Caco-2 (cell line): Measurements from ENCODE around the gene CREB1. TPM values are rescaled to one million over a fixed set of nuclear protein-coding genes. Genes with fewer than 3 reads are reported as not detected.

Experiments
- BruUV-seq: library from RNA; stranded (reverse); fragments of 400-500 nt; replicated peaks from 2 replicates; lab custom pipeline; 2021; lab: Mats Ljungman, UMichigan
- CTCF ChIA-PET: fragments of 300-600 bp; sonication (Branson Sonifier 250); formaldehyde crosslinking; loops from one replicate; lab custom pipeline; 2022; ENCODE audit warnings: antibody characterized with exemption; lab: Charles Lee
- POLR2A ChIA-PET: fragments of 300-600 bp; sonication (Branson Sonifier 250); formaldehyde crosslinking; loops from one replicate; lab custom pipeline; 2022; ENCODE audit warnings: antibody characterized with exemption; lab: Charles Lee
- DNase-seq, 2 experiments: peaks; one replicate each; pipeline versions ENCODE4 v3.0.0 to v3.0.0-alpha.2; 2020 to 2022
- H3K27me3 ChIP-seq: replicated peaks from 2 replicates; pipeline ENCODE4 v1.6.0; 2011; ENCODE audit warnings: low read length; ENCODE audit not compliant: control insufficient read depth, insufficient read depth
- H3K36me3 ChIP-seq: 2 replicates; pipeline ENCODE4 v1.5.1; 2011; ENCODE audit warnings: low read length; ENCODE audit not compliant: control insufficient read depth, insufficient read depth
- H3K4me1 ChIP-seq: fragments of 250-450 bp; sonication (Bioruptor Pico); 2 replicates; pipeline ENCODE4 v1.5.1; 2020; ENCODE audit warnings: mild to moderate bottlenecking
- H3K4me3 ChIP-seq: 2 replicates; pipeline ENCODE4 v1.5.1; 2011; ENCODE audit warnings: low read depth, mild to moderate bottlenecking, control low read depth, low read length
- H3K9me3 ChIP-seq: fragments of 250-450 bp; sonication (Bioruptor Pico); 2 replicates; pipeline ENCODE4 v1.5.1; 2020; ENCODE audit warnings: mild to moderate bottlenecking, moderate library complexity
- H3K27ac Mint-ChIP-seq: one replicate; pipeline ENCODE4 v1.8.0; 2022; ENCODE audit warnings: mixed read lengths; ENCODE audit not compliant: unreplicated experiment
- H3K27me3 Mint-ChIP-seq: one replicate; pipeline ENCODE4 v1.8.0; 2022; ENCODE audit warnings: mixed read lengths; ENCODE audit not compliant: insufficient read depth, unreplicated experiment
- H3K36me3 Mint-ChIP-seq: one replicate; pipeline ENCODE4 v1.8.0; 2022; ENCODE audit warnings: mild to moderate bottlenecking, mixed read lengths; ENCODE audit not compliant: insufficient read depth, unreplicated experiment
- H3K4me1 Mint-ChIP-seq: one replicate; pipeline ENCODE4 v1.8.0; 2022; ENCODE audit warnings: low read depth, mixed read lengths; ENCODE audit not compliant: unreplicated experiment
- H3K4me3 Mint-ChIP-seq: one replicate; pipeline ENCODE4 v1.8.0; 2022; ENCODE audit warnings: mild to moderate bottlenecking, moderate library complexity, mixed read lengths; ENCODE audit not compliant: unreplicated experiment
- H3K9me3 Mint-ChIP-seq: one replicate; pipeline ENCODE4 v1.8.0; 2022; ENCODE audit warnings: mixed read lengths; ENCODE audit not compliant: unreplicated experiment
- intact Hi-C: fragments of 100-400 bp; cut with micrococcal nuclease; formaldehyde crosslinking; loops from one replicate; pipeline ENCODE4 v1.10.0; 2022; ENCODE audit not compliant: unreplicated experiment
- total RNA-seq: library from RNA; stranded (reverse); gene quantifications from 2 replicates; pipeline ENCODE4 v1.2.3, GENCODE V29; 2022
- TF ChIP-seq, protein P1 (sequence below), 2 experiments: fragments of 200-600 bp in 1 of 2; IDR thresholded peaks; 1 replicate in 1 of 2; 2 replicates in 1 of 2; pipeline versions ENCODE4 v1.5.1 to v1.8.0; 2011 to 2022; ENCODE audit warnings: antibody characterized with exemption in 1 of 2, control low read depth in 1 of 2, inconsistent platforms in 1 of 2, low read depth in 1 of 2, low read length in 1 of 2, mild to moderate bottlenecking in 1 of 2, moderate library complexity in 1 of 2; ENCODE audit not compliant: insufficient read depth in 1 of 2, severe bottlenecking in 1 of 2, unreplicated experiment in 1 of 2

The CREB1 gene
- total RNA-seq, 1 experiment from 2014 or later, result 59.0 TPM

DNA sequence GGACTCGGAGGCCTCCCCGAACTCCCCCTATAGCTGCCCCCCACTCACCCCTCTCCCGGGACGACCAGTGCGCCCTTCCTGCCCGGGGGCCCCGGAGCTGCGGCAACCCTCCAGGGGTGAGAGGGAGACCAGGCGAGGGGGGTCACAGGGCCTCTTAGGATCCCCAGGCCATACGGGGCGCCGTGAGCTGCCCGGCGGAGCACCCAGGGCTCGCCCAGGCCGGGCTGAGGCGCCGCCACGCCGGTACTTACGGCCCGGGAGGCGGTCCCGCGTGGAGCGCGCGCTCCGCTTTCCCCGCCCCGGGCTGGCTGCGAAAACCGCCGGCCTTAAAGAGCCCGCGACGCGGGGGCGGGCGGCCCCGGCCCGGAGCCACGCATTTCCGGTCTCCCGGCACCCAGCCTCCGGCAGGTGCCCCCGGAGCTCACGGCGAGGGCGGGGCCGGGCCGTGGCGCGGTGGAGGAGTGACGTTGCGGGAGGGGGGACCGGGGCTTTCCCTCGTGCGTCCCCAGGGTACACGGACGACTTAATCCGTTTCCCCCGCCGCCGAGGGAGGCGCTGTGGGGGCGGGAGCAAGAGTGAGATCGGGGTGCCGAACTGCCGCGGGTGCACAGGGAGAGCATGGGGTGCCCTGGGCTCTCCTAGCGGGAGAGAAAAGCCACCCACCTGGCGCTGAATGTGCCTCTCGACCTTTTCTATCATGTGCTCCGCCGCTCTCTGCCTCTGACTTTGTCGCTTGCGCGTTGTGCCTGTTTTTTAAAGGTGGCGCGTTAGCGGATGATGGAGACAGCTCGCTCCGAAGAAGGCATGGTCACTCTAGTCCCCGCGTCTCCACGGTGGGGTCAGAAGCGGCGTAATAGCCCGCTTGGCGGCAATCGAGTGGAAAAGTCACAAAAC is 95.5 kb downstream of the CREB1 start, which contains the start of gene METTL21A:
TSS of gene METTL21A (minus strand) at position 381 of the 894 bp plus-strand sequence. CDS start 1,019 bp downstream, outside the sequence.
- intact Hi-C loops, result loop anchor here (1.0 to 10.0 kb wide), 9 partner anchors 16 to 642 kb away; partner anchors contain the start of genes CREB1 and PIKFYVE
- Mint-ChIP-seq H3K27me3 (no peaks in the 10 kb centered on the region), H3K9me3 (no peaks in the 10 kb centered on the region), H3K36me3 (peaks cover 29% of the 10 kb centered on the region), H3K27ac (peak within 1 kb of the TSS; percentile 92), H3K4me1 (peaks cover 10% of the 10 kb centered on the region), H3K4me3 (peak within 1 kb of the TSS; percentile 93)
- Histone ChIP-seq H3K4me3 (peak within 1 kb of the TSS; percentile 93), H3K36me3 (peaks cover 2% of the 10 kb centered on the region), H3K27me3 (no peaks in the 10 kb centered on the region), H3K4me1 (no peaks in the 10 kb centered on the region; the same call in 1 of the 2 replicates), H3K9me3 (no peaks in the 10 kb centered on the region)
- peak; percentile 95 to 96 for DNase-seq
- BruUV-seq, result TSS peak; percentile 76
- ChIA-PET CTCF (interaction anchor here (0.5 to 2.2 kb wide), 17 partner anchors 19 to 1429 kb away, joined by 3 to 31 read pairs (median 5); partner anchors contain the start of genes CCNYL1 and CREB1), POLR2A (interaction anchor here (0.5 to 3.3 kb wide), 11 partner anchors 7 to 158 kb away, joined by 3 to 69 read pairs (median 6); partner anchors contain the start of genes CCNYL1 and CREB1)
- TF ChIP-seq, protein P1, sequence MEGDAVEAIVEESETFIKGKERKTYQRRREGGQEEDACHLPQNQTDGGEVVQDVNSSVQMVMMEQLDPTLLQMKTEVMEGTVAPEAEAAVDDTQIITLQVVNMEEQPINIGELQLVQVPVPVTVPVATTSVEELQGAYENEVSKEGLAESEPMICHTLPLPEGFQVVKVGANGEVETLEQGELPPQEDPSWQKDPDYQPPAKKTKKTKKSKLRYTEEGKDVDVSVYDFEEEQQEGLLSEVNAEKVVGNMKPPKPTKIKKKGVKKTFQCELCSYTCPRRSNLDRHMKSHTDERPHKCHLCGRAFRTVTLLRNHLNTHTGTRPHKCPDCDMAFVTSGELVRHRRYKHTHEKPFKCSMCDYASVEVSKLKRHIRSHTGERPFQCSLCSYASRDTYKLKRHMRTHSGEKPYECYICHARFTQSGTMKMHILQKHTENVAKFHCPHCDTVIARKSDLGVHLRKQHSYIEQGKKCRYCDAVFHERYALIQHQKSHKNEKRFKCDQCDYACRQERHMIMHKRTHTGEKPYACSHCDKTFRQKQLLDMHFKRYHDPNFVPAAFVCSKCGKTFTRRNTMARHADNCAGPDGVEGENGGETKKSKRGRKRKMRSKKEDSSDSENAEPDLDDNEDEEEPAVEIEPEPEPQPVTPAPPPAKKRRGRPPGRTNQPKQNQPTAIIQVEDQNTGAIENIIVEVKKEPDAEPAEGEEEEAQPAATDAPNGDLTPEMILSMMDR (IDR thresholded peaks at IDR 0.05; ENCODE audit: insufficient read depth in 1 of 2, low read depth in 1 of 2, low read length in 1 of 2, severe bottlenecking in 1 of 2, unreplicated experiment in 1 of 2), result peak; percentile 33 to 61

GRCh38 chr2:207629553-207629952 is 99.8 kb downstream of the CREB1 start:
- TF ChIP-seq, protein P1 (IDR thresholded peaks at IDR 0.05; ENCODE audit: insufficient read depth in 1 of 2, low read depth in 1 of 2, low read length in 1 of 2, severe bottlenecking in 1 of 2, unreplicated experiment in 1 of 2), result no peak
- no peaks in the 10 kb centered on the region for H3K9me3 ChIP-seq
- H3K4me1 Mint-ChIP-seq, result peaks cover 32% of the 10 kb centered on the region
- no peaks in the 10 kb centered on the region for H3K36me3 ChIP-seq
- ChIA-PET POLR2A (no interaction called here), CTCF (no interaction called here)
- H3K4me3 ChIP-seq, result no peak overlapping the region
- no peaks in the 10 kb centered on the region for H3K27me3 Mint-ChIP-seq
- peaks cover 15% of the 10 kb centered on the region for H3K36me3 Mint-ChIP-seq
- no peak overlapping the region for H3K27ac Mint-ChIP-seq
- H3K4me3 Mint-ChIP-seq, result no peak overlapping the region
- intact Hi-C loops, result loop anchor here (10.0 kb wide), 2 partner anchors 405 to 445 kb away; no protein-coding TSS in a partner anchor
- H3K4me1 ChIP-seq, result peaks cover 30% of the 10 kb centered on the region
- no peak for DNase-seq
- H3K27me3 ChIP-seq, result no peaks in the 10 kb centered on the region
- no peaks in the 10 kb centered on the region for H3K9me3 Mint-ChIP-seq
- no TSS peak for BruUV-seq

- TF ChIP-seq, protein P1 (IDR thresholded peaks at IDR 0.05; ENCODE audit: insufficient read depth in 1 of 2, low read depth in 1 of 2, low read length in 1 of 2, severe bottlenecking in 1 of 2, unreplicated experiment in 1 of 2), result no peak
- Mint-ChIP-seq H3K4me1 (peaks cover 32% of the 10 kb centered on the region), H3K27ac (no peak overlapping the region), H3K36me3 (peaks cover 13% of the 10 kb centered on the region), H3K27me3 (no peaks in the 10 kb centered on the region), H3K9me3 (no peaks in the 10 kb centered on the region), H3K4me3 (no peak overlapping the region)
- no peaks in the 10 kb centered on the region for H3K27me3 ChIP-seq
- no TSS peak for BruUV-seq
- no peak for DNase-seq
- no peak overlapping the region for H3K4me3 ChIP-seq
- POLR2A ChIA-PET, result no interaction called here
- intact Hi-C loops, result no loop called here
- no peaks in the 10 kb centered on the region for H3K9me3 ChIP-seq
- H3K36me3 ChIP-seq, result no peaks in the 10 kb centered on the region
- peaks cover 30% of the 10 kb centered on the region for H3K4me1 ChIP-seq
- CTCF ChIA-PET, result interaction anchor here (0.6 kb wide), 2 partner anchors 9 to 635 kb away, joined by 3 read pairs; partner anchors contain the start of gene PIKFYVE
These were observed 100.7 kb downstream of the CREB1 start for GRCh38 chr2:207630491-207630890.
